Neural crest cell (in vitro differentiated cells): ENCODE measurements around the gene CNIH3. TPM values are rescaled to one million over a fixed set of nuclear protein-coding genes. Genes with fewer than 3 reads are reported as not detected.

Source experiments
- DNase-seq: peaks from one replicate; pipeline ENCODE4 v3.0.0; 2021; ENCODE audit warnings: low read depth, mixed read lengths, low spot score
- H3K27ac Mint-ChIP-seq: one replicate; pipeline ENCODE4 v1.8.0; 2021; ENCODE audit warnings: mild to moderate bottlenecking, mixed read lengths; ENCODE audit not compliant: unreplicated experiment
- H3K27me3 Mint-ChIP-seq: 2 replicates; pipeline ENCODE4 v1.8.0; 2021; ENCODE audit warnings: low read depth, mild to moderate bottlenecking, mixed read lengths
- H3K36me3 Mint-ChIP-seq: 2 replicates; pipeline ENCODE4 v1.8.0; 2021; ENCODE audit warnings: low read depth, mild to moderate bottlenecking, mixed read lengths
- H3K4me1 Mint-ChIP-seq: 2 replicates; pipeline ENCODE4 v1.8.0; 2021; ENCODE audit warnings: mixed read lengths
- H3K4me3 Mint-ChIP-seq: one replicate; pipeline ENCODE4 v1.8.0; 2021; ENCODE audit warnings: mild to moderate bottlenecking, mixed read lengths
- H3K9me3 Mint-ChIP-seq: 2 replicates; pipeline ENCODE4 v1.8.0; 2021; ENCODE audit warnings: mixed read lengths
- CTCF ChIP-seq: fragments of 200-600 bp; sonication (generic); conservative IDR thresholded peaks from 2 replicates; pipeline ENCODE4 v1.5.0; 2021; ENCODE audit warnings: antibody characterized with exemption, mild to moderate bottlenecking
- total RNA-seq: library from RNA; stranded (reverse); gene quantifications from 2 replicates; pipeline ENCODE4 v1.2.1, GENCODE V29; 2021

Gene CNIH3
- total RNA-seq, 1 donor from 2014 or later = 3.8 TPM

- Mint-ChIP-seq H3K27ac (no peak overlapping the region), H3K27me3 (peaks cover 4% of the 10 kb centered on the region), H3K4me1 (peaks cover 13% of the 10 kb centered on the region), H3K9me3 (peaks cover 4% of the 10 kb centered on the region), H3K4me3 (no peak overlapping the region), H3K36me3 (no peaks in the 10 kb centered on the region)
- no peak for DNase-seq
- TF ChIP-seq CTCF = no peak
Measured at GRCh38 chr1:224713228-224713627, 97.1 kb downstream of the CNIH3 start.

GRCh38 chr1:224714553-224714952 lies 98.4 kb downstream of the CNIH3 start:
- no peak for TF ChIP-seq CTCF
- no peaks in the 10 kb centered on the region for H3K27me3 Mint-ChIP-seq
- H3K4me1 Mint-ChIP-seq = peaks cover 7% of the 10 kb centered on the region
- no peak overlapping the region for H3K4me3 Mint-ChIP-seq
- peaks cover 4% of the 10 kb centered on the region for H3K9me3 Mint-ChIP-seq
- H3K27ac Mint-ChIP-seq = no peak overlapping the region
- DNase-seq = no peak
- H3K36me3 Mint-ChIP-seq = no peaks in the 10 kb centered on the region

- H3K27me3 Mint-ChIP-seq = no peaks in the 10 kb centered on the region
- DNase-seq = no peak
- no peaks in the 10 kb centered on the region for H3K36me3 Mint-ChIP-seq
- no peak overlapping the region for H3K4me3 Mint-ChIP-seq
- H3K27ac Mint-ChIP-seq = no peak overlapping the region
- peaks cover 4% of the 10 kb centered on the region for H3K9me3 Mint-ChIP-seq
- no peak for TF ChIP-seq CTCF
- peaks cover 7% of the 10 kb centered on the region for H3K4me1 Mint-ChIP-seq
Measured at GRCh38 chr1:224718470-224719053, 102.4 kb downstream of the CNIH3 start.

GRCh38 chr1:224719716-224720115 lies 103.6 kb downstream of the CNIH3 start:
- peaks cover 6% of the 10 kb centered on the region for H3K4me1 Mint-ChIP-seq
- H3K9me3 Mint-ChIP-seq = peaks cover 4% of the 10 kb centered on the region
- no peaks in the 10 kb centered on the region for H3K36me3 Mint-ChIP-seq
- DNase-seq = no peak
- H3K27ac Mint-ChIP-seq = no peak overlapping the region
- H3K27me3 Mint-ChIP-seq = no peaks in the 10 kb centered on the region
- no peak overlapping the region for H3K4me3 Mint-ChIP-seq
- TF ChIP-seq CTCF = no peak

- H3K36me3 Mint-ChIP-seq = no peaks in the 10 kb centered on the region
- H3K4me3 Mint-ChIP-seq = no peak overlapping the region
- no peak overlapping the region for H3K27ac Mint-ChIP-seq
- peaks cover 1% of the 10 kb centered on the region for H3K4me1 Mint-ChIP-seq
- H3K9me3 Mint-ChIP-seq = peaks cover 4% of the 10 kb centered on the region
- DNase-seq = no peak
- H3K27me3 Mint-ChIP-seq = no peaks in the 10 kb centered on the region
- no peak for TF ChIP-seq CTCF
Measured at GRCh38 chr1:224720216-224720615, 104.1 kb downstream of the CNIH3 start.

GRCh38 chr1:224721000-224721399 lies 104.9 kb downstream of the CNIH3 start:
- no peak for TF ChIP-seq CTCF
- H3K4me3 Mint-ChIP-seq = no peak overlapping the region
- no peaks in the 10 kb centered on the region for H3K36me3 Mint-ChIP-seq
- H3K27me3 Mint-ChIP-seq = no peaks in the 10 kb centered on the region
- no peak for DNase-seq
- H3K4me1 Mint-ChIP-seq = no peaks in the 10 kb centered on the region
- peaks cover 2% of the 10 kb centered on the region for H3K9me3 Mint-ChIP-seq
- no peak overlapping the region for H3K27ac Mint-ChIP-seq
